GM20000 (cell line): ENCODE data around the gene SP7.
"Not testable (repeated sequence)": the region's sequence is repeated elsewhere in the genome, so short reads cannot be mapped to it uniquely, and the experiment has no call there.

Source experiments
- DNase-seq: peaks from one replicate; pipeline ENCODE4 v3.0.0; 2012; ENCODE audit warnings: low spot score
- TF ChIP-seq, protein P1 (sequence below): IDR thresholded peaks from 2 replicates; pipeline ENCODE4 v1.5.1; 2012; ENCODE audit warnings: mild to moderate bottlenecking, control low read depth; ENCODE audit errors: extremely low read depth, missing control alignments

SP7 gene

DNA sequence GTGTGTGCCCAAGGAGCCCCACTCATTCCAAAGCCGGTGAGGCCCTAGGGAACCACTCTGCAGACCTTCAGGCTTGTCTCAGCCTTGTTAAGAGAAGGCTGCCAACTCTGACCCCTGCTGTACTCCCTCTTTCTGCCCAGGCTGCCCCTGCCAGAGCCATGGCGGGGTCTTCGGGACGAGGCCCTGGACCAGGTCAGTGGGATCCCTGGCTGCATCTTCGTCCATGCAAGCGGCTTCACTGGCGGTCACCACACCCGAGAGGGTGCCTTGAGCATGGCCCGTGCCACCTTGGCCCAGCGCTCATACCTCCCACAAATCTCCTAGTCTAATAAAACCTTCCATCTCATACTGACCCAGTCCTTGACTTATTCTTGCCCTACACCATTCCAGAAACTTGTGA is 29.3 kb downstream of the SP7 start:
- DNase-seq: no peak
- TF ChIP-seq, protein P1, sequence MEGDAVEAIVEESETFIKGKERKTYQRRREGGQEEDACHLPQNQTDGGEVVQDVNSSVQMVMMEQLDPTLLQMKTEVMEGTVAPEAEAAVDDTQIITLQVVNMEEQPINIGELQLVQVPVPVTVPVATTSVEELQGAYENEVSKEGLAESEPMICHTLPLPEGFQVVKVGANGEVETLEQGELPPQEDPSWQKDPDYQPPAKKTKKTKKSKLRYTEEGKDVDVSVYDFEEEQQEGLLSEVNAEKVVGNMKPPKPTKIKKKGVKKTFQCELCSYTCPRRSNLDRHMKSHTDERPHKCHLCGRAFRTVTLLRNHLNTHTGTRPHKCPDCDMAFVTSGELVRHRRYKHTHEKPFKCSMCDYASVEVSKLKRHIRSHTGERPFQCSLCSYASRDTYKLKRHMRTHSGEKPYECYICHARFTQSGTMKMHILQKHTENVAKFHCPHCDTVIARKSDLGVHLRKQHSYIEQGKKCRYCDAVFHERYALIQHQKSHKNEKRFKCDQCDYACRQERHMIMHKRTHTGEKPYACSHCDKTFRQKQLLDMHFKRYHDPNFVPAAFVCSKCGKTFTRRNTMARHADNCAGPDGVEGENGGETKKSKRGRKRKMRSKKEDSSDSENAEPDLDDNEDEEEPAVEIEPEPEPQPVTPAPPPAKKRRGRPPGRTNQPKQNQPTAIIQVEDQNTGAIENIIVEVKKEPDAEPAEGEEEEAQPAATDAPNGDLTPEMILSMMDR: no peak

DNA sequence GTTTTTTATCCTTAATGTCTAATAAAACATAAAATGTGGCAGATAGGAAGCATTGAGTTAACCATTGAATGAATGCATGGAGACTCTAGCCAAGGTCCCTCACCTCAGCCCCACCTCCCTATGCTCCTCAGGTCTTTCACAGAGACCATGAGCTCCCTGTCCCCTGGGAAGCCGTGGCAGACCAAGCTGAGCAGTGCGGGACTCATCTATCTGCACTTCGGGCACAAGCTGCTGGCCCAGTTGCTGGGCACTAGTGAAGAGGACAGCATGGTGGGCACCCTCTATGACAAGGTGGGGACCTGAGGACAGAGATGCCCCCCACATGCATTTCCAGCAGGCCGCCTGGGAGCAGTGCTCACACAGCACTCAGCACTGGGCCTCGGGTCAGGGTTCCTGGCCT is 33.3 kb downstream of the SP7 start:
- TF ChIP-seq, protein P1: no peak
- DNase-seq: no peak

DNA sequence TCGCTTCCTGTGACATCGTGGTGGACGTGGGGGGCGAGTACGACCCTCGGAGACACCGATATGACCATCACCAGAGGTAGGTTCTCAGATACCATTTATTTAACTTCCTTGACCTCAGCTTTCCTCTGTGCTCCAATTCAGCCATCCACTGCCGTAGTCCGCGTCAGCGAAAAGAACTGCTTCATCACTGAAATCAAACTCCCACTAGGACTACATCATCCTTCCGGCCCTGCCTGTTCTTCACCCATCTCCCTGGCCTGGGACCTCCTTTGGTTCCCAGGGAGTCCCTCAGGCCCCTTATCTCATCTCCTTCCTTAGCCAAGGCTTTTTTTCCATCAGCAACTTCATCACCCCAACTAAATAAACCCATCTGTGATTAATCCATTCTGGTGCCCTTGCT is 36.0 kb downstream of the SP7 start:
- no peak for DNase-seq
- TF ChIP-seq, protein P1: no peak

DNA sequence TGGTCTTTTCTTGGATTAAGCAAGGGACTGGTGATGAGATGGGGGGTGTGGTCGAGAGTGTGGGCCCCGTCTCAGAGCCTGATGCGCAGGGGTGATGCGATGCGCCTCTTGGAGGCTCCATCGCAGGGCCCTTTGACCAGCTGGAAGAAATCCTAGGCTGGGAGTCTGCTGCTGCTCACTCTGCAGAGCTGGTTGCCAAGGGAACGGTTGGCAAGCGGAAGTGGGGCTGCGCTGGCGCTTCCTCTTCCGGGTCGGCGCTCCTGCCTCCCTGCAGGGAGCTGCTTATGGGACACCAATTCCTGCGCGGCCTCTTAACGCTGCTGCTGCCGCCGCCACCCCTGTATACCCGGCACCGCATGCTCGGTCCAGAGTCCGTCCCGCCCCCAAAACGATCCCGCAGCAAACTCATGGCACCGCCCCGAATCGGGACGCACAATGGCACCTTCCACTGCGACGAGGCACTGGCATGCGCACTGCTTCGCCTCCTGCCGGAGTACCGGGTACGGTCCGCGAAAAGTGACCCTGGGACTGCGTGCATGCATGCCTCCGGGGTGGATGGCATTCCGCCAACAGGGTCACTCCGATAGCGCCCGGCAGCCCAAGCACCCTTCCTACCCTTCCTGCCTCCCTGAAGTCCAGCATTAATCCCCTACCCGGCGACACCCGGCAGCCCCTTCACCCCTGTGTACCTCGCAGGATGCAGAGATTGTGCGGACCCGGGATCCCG is 36.5 kb downstream of the SP7 start, which contains the start of gene MYG1:
MYG1 (plus strand) TSS at position 242 of the 727 bp plus-strand sequence; CDS start at position 285, 43 bp downstream.
- TF ChIP-seq, protein P1: no peak
- DNase-seq: peak; percentile 82

DNA sequence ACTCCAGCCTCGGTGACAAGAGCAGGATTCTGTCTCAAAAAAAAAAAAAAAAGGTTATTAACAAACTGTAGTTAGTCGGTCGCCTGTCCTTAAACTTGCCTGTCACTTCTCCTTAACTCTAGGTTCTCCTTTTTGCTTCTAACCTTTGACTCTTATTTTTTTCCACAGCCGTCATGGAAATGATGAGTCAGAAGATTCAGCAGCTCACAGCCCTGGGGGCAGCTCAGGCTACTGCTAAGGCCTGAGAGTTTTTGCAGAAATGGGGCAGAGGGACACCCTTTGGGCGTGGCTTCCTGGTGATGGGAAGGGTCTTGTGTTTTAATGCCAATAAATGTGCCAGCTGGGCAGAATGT is 37.1 kb downstream of the SP7 start:
- DNase-seq: no peak

DNA sequence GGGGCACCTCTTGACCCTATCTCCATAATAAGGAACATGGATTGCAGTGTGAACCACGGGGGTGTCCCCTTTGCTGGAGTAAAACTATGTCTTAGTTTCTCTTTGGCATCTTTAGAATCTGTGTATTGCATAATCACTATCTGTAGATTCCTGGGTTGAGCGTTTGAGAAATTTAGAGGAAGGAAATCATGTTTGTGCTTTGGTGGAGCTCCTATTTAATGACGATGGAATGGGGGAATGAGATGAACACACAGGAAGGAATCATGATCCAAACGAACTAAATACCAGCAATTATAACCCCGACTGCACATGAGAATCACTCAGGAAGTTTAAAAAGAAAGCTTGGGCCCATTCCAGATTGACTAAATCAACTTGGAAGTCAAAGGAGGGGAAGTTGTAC is 38.0 kb downstream of the SP7 start:
- no peak for DNase-seq
- TF ChIP-seq, protein P1: no peak

More for the DNA sequence above, 37.1 kb downstream of the SP7 start:
- TF ChIP-seq, protein P1: no peak

DNA sequence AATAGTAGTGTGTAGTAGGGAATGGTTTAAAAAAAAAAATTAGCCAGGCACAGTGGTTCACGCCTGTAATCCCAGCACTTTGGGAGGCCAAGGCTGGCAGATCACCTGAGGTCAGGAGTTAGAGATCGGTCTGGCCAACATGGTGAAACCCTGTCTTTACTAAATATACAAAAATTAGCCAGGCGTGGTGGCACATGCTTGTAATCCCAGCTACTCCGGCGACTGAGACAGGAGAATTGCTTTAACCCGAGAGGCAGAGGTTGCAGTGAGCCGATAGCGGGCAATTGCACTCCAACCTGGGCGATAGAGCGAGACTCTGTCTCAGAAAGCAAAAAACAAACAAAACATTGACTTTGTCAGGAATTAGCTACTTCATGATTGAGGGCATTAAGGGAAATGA is 39.0 kb downstream of the SP7 start:
- not testable (repeated sequence) for DNase-seq

DNA sequence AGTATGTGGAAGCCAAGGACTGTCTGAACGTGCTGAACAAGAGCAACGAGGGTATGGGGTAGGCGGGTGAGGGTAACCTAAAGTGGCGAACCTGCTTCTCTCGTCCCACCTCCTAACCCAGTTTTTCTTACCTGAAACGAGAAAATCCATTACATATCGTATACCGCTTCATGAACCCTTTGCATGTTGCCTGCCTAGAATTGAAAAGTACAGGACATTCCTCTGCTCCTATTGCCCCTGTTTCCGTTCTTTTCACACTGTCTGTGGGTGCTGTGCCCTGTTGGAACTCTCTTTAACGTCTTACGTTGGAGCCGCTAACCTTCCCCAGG is 40.3 kb downstream of the SP7 start:
- TF ChIP-seq, protein P1: no peak
- DNase-seq: no peak
